Chondrocyte (in vitro differentiated cells): ENCODE data around the gene ADAMTSL1. TPM values are rescaled to one million over a fixed set of nuclear protein-coding genes. Genes with fewer than 3 reads are reported as not detected.

Experiments
- DNase-seq: peaks from one replicate; pipeline ENCODE4 v3.0.0; 2021; ENCODE audit warnings: mixed read lengths, low spot score
- H3K27ac Mint-ChIP-seq: one replicate; pipeline ENCODE4 v1.8.0; 2021; ENCODE audit warnings: mild to moderate bottlenecking, moderate library complexity, mixed read lengths; ENCODE audit not compliant: unreplicated experiment
- H3K27me3 Mint-ChIP-seq: 2 replicates; pipeline ENCODE4 v1.8.0; 2021; ENCODE audit warnings: low read depth, mixed read lengths
- H3K36me3 Mint-ChIP-seq: 2 replicates; pipeline ENCODE4 v1.8.0; 2021; ENCODE audit warnings: low read depth, mixed read lengths
- H3K4me1 Mint-ChIP-seq: 2 replicates; pipeline ENCODE4 v1.8.0; 2021; ENCODE audit warnings: low read depth, mild to moderate bottlenecking, mixed read lengths
- H3K4me3 Mint-ChIP-seq: one replicate; pipeline ENCODE4 v1.8.0; 2021; ENCODE audit warnings: mild to moderate bottlenecking, moderate library complexity, mixed read lengths; ENCODE audit not compliant: unreplicated experiment
- H3K9me3 Mint-ChIP-seq: 2 replicates; pipeline ENCODE4 v1.8.0; 2021; ENCODE audit warnings: low read depth, mixed read lengths
- total RNA-seq: library from RNA; stranded (reverse); gene quantifications from 3 replicates; pipeline ENCODE4 v1.2.1, GENCODE V29; 2021
- TF ChIP-seq, protein P1 (sequence below): fragments of 200-600 bp; sonication (generic); IDR thresholded peaks from 2 replicates; pipeline ENCODE4 v1.5.0; 2021; ENCODE audit warnings: antibody characterized with exemption, mild to moderate bottlenecking, moderate library complexity

Gene ADAMTSL1
- total RNA-seq, 1 donor from 2014 or later = 1.0 TPM

DNA sequence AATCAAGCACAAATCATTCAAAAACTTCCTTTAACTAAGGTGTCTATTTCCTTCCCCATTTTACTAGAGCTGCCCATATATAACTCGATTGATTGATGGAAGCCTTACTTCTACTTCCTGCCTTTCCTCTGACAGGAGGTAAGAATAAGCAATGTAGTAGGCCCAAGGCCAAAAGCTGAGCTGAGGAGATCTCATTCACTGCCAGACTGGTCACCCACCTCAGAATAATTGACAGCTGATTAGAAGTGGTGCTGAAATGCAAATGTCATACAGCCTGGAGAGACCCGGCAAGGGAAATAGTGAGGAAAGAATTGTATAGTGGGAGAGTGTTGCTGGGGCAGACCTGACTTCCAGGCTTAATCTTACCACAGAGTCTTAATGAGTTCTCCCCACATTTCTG is 319.2 kb downstream of the ADAMTSL1 start:
- Mint-ChIP-seq H3K36me3 (no peaks in the 10 kb centered on the region), H3K4me3 (no peak overlapping the region), H3K9me3 (no peaks in the 10 kb centered on the region), H3K27ac (no peak overlapping the region), H3K27me3 (no peaks in the 10 kb centered on the region), H3K4me1 (peaks cover 4% of the 10 kb centered on the region)
- TF ChIP-seq, protein P1, sequence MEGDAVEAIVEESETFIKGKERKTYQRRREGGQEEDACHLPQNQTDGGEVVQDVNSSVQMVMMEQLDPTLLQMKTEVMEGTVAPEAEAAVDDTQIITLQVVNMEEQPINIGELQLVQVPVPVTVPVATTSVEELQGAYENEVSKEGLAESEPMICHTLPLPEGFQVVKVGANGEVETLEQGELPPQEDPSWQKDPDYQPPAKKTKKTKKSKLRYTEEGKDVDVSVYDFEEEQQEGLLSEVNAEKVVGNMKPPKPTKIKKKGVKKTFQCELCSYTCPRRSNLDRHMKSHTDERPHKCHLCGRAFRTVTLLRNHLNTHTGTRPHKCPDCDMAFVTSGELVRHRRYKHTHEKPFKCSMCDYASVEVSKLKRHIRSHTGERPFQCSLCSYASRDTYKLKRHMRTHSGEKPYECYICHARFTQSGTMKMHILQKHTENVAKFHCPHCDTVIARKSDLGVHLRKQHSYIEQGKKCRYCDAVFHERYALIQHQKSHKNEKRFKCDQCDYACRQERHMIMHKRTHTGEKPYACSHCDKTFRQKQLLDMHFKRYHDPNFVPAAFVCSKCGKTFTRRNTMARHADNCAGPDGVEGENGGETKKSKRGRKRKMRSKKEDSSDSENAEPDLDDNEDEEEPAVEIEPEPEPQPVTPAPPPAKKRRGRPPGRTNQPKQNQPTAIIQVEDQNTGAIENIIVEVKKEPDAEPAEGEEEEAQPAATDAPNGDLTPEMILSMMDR = no peak
- DNase-seq = no peak

- Mint-ChIP-seq H3K4me1 (no peaks in the 10 kb centered on the region), H3K27me3 (no peaks in the 10 kb centered on the region), H3K9me3 (no peaks in the 10 kb centered on the region), H3K4me3 (no peak overlapping the region), H3K36me3 (no peaks in the 10 kb centered on the region), H3K27ac (no peak overlapping the region)
- TF ChIP-seq, protein P1 = no peak
- DNase-seq = no peak
Observed at GRCh38 chr9:18795947-18796671, 322.2 kb downstream of the ADAMTSL1 start.

GRCh38 chr9:18796696-18797270 is 322.8 kb downstream of the ADAMTSL1 start:
- Mint-ChIP-seq H3K4me3 (no peak overlapping the region), H3K27me3 (no peaks in the 10 kb centered on the region), H3K9me3 (no peaks in the 10 kb centered on the region), H3K4me1 (no peaks in the 10 kb centered on the region), H3K36me3 (no peaks in the 10 kb centered on the region), H3K27ac (no peak overlapping the region)
- DNase-seq = no peak
- TF ChIP-seq, protein P1 = no peak

DNA sequence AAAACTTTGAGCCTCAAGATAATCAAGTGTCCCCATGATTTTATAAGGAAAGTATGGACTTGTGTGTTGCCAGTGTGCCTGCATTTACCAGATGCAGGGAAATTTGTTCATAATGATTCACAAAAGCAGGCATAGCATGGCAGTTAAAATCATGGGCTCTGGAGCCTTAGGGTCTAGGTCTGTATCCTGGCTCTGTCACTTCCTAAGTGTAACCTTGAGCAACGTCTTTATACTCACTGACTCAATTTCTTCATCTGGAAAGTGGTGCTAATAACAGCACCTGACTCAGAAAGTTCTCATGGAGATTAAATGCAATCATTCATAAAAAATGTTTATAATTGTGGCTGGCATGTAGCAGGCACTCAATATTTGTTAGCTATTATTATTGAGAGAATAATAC is 324.2 kb downstream of the ADAMTSL1 start:
- Mint-ChIP-seq H3K36me3 (no peaks in the 10 kb centered on the region), H3K27me3 (no peaks in the 10 kb centered on the region), H3K27ac (no peak overlapping the region), H3K9me3 (no peaks in the 10 kb centered on the region), H3K4me3 (no peak overlapping the region), H3K4me1 (peaks cover under 1% of the 10 kb centered on the region)
- TF ChIP-seq, protein P1 = no peak
- DNase-seq = no peak

DNA sequence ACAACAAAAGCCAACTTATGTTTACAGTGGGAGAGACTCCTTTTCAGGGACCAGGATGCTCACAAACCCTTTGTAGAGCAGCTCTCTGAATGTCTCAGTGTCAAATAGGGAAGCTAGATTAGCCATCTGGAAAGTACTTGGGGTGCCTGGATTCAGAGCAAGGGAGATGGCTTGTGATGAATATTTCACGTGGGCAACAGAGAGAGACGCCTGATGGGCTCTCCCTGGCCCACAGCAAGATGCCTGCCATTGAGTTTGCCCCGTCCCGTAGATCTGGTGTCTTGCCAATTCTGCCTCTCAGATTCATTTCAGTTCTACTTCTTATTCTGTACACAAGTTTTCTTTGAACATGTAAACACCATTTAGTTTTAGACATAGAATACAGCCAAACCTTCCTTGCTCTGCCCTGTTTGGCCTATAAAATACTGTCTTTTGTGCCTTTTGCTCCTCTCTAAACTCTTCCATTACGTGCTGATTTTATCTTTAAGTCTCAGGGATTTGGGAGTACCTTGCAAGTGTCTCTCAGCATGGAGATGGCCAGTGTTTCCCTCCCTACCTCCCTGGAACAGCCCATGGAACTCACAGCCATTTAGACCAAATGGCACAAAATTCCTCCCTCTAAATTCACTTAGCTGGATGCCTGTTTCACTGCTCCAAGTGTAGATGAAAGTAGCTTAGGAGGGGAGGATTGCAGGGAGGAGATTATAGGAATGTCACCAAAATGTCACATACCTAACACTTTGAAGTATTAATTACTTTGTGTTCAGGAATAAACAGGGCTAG is 324.7 kb downstream of the ADAMTSL1 start:
- Mint-ChIP-seq H3K27ac (no peak overlapping the region), H3K4me3 (no peak overlapping the region), H3K4me1 (peaks cover 6% of the 10 kb centered on the region), H3K9me3 (no peaks in the 10 kb centered on the region), H3K36me3 (no peaks in the 10 kb centered on the region), H3K27me3 (no peaks in the 10 kb centered on the region)
- no peak for DNase-seq
- TF ChIP-seq, protein P1 = no peak
